Neural crest cell (in vitro differentiated cells): Measurements from ENCODE around the gene ELP4. TPM values are rescaled to one million over a fixed set of nuclear protein-coding genes. Genes with fewer than 3 reads are reported as not detected.

ENCODE experiments used
- DNase-seq: peaks from one replicate; pipeline ENCODE4 v3.0.0; 2021; ENCODE audit warnings: low read depth, mixed read lengths, low spot score
- H3K27ac Mint-ChIP-seq: one replicate; pipeline ENCODE4 v1.8.0; 2021; ENCODE audit warnings: mild to moderate bottlenecking, mixed read lengths; ENCODE audit not compliant: unreplicated experiment
- H3K27me3 Mint-ChIP-seq: 2 replicates; pipeline ENCODE4 v1.8.0; 2021; ENCODE audit warnings: low read depth, mild to moderate bottlenecking, mixed read lengths
- H3K36me3 Mint-ChIP-seq: 2 replicates; pipeline ENCODE4 v1.8.0; 2021; ENCODE audit warnings: low read depth, mild to moderate bottlenecking, mixed read lengths
- H3K4me1 Mint-ChIP-seq: 2 replicates; pipeline ENCODE4 v1.8.0; 2021; ENCODE audit warnings: mixed read lengths
- H3K4me3 Mint-ChIP-seq: one replicate; pipeline ENCODE4 v1.8.0; 2021; ENCODE audit warnings: mild to moderate bottlenecking, mixed read lengths
- H3K9me3 Mint-ChIP-seq: 2 replicates; pipeline ENCODE4 v1.8.0; 2021; ENCODE audit warnings: mixed read lengths
- total RNA-seq: library from RNA; stranded (reverse); gene quantifications from 2 replicates; pipeline ENCODE4 v1.2.1, GENCODE V29; 2021
- TF ChIP-seq, protein P1 (sequence below): fragments of 200-600 bp; sonication (generic); conservative IDR thresholded peaks from 2 replicates; pipeline ENCODE4 v1.5.0; 2021; ENCODE audit warnings: antibody characterized with exemption, mild to moderate bottlenecking

The ELP4 gene
- total RNA-seq, 1 donor from 2014 or later, result 19.9 TPM

DNA sequence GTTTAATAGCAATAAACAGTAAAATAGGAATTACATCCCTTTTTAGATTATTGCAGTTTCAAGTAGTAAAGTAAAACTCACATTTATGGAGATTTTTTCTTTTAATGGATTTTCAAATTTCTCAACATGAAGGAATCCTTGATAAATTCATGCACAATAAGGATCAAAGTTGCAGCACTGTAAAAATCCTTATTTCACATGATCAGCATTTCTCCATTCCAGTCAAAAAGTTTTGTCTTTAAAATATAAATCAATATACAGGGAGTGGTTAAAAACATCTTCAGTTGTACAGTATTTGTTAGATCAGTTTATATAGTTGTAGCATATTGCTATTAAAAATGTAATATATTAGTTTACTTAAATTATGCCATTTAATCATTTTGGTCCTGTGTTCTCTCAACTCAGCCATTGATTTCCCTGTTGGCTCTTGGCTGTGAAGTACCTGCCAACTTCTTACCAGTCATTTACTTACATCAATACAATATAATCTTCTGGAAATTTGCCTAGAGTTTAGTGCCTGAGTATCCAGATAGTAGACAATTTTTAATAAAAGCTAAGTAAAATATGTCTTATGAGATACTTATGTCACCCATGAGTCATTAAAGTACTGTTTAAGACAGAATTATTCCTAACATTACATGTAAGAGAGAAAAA is 12.1 kb downstream of the ELP4 start:
- Mint-ChIP-seq H3K27ac (no peak overlapping the region), H3K4me3 (no peak overlapping the region), H3K9me3 (no peaks in the 10 kb centered on the region), H3K4me1 (no peaks in the 10 kb centered on the region), H3K36me3 (peaks cover 3% of the 10 kb centered on the region), H3K27me3 (no peaks in the 10 kb centered on the region)
- DNase-seq, result no peak
- TF ChIP-seq, protein P1, sequence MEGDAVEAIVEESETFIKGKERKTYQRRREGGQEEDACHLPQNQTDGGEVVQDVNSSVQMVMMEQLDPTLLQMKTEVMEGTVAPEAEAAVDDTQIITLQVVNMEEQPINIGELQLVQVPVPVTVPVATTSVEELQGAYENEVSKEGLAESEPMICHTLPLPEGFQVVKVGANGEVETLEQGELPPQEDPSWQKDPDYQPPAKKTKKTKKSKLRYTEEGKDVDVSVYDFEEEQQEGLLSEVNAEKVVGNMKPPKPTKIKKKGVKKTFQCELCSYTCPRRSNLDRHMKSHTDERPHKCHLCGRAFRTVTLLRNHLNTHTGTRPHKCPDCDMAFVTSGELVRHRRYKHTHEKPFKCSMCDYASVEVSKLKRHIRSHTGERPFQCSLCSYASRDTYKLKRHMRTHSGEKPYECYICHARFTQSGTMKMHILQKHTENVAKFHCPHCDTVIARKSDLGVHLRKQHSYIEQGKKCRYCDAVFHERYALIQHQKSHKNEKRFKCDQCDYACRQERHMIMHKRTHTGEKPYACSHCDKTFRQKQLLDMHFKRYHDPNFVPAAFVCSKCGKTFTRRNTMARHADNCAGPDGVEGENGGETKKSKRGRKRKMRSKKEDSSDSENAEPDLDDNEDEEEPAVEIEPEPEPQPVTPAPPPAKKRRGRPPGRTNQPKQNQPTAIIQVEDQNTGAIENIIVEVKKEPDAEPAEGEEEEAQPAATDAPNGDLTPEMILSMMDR, result no peak

DNA sequence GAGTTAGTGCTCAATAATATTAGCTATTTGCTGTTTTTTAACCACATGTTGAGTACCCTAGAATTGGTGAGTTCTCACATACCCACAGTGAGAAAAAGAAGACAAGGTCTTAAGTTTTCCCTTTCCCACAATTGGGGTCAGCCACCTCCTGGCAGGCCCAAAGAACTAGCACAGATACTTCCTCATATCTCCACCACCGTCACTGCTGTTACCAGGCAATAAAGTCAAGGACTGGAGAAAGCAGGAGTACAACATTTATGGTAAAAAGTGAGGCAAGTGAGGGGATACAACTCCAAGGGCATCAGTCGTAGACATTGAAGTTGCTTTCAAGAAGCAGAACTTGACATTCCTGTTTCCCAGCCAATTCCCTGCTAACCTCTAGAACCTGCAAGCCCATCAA is 19.6 kb downstream of the ELP4 start:
- H3K27me3 Mint-ChIP-seq, result no peaks in the 10 kb centered on the region
- TF ChIP-seq, protein P1, result no peak
- H3K27ac Mint-ChIP-seq, result no peak overlapping the region
- H3K9me3 Mint-ChIP-seq, result peaks cover 2% of the 10 kb centered on the region
- DNase-seq, result no peak
- no peak overlapping the region for H3K4me3 Mint-ChIP-seq
- peaks cover 10% of the 10 kb centered on the region for H3K36me3 Mint-ChIP-seq
- no peaks in the 10 kb centered on the region for H3K4me1 Mint-ChIP-seq

DNA sequence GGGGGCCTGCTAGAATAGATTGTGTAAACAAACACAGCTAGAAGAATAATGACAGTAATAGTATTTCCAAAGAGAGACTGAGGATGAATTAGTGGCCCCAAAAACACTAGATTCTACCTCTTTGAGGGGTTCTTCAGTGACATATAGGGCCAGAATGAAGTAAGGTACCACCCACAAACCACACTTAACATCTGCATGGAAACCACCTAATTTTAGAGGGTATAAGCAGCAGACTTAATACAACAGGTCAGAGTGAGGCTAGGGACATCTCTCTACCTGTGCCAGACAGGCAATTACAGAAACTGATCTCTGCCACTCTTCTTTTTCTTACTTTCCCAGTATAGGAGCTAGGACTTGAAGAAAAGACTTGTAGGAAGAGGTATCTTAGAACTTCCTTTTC is 20.1 kb downstream of the ELP4 start:
- Mint-ChIP-seq H3K27me3 (no peaks in the 10 kb centered on the region), H3K4me1 (no peaks in the 10 kb centered on the region), H3K9me3 (peaks cover 2% of the 10 kb centered on the region), H3K4me3 (no peak overlapping the region), H3K36me3 (peaks cover 10% of the 10 kb centered on the region), H3K27ac (no peak overlapping the region)
- TF ChIP-seq, protein P1, result no peak
- DNase-seq, result no peak

DNA sequence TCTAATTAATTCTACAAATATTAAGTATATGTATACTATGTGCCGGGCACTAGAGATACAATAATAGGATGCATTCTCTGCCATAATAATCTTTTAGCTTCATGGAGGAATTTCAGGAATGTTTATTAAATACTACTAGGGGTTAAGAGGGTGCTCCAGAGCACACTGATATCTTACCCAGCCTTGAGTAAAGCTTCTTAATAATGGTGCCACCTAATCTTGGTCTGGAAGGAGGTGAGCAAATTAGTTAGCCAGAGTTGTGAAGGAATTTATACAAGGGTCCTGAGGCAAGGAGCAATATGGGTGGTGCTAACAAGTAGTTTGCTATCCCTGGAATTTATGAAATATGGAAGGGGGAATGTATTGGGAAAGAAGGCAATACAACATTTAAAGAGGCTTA is 21.7 kb downstream of the ELP4 start:
- Mint-ChIP-seq H3K4me3 (no peak overlapping the region), H3K36me3 (peaks cover 10% of the 10 kb centered on the region), H3K4me1 (no peaks in the 10 kb centered on the region), H3K9me3 (peaks cover 2% of the 10 kb centered on the region), H3K27ac (no peak overlapping the region), H3K27me3 (no peaks in the 10 kb centered on the region)
- TF ChIP-seq, protein P1, result no peak
- DNase-seq, result no peak

DNA sequence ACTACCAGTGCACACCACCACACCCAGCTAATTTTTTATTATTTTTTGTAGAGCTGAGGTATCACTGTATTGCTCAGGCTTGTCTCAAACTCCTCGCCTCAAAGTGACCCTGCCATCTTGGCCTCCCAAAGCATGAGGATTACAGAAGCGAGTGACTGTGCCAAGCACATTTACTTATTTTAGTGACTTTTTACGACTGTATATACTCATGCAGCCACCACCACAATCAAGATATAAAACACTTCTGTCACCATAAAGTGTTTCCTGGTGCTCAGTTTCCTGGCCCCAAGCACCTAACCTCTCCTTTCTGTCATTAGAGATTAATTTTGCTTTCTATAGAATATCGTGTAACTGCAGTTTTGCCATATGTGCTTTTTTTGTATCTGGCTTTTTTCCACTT is 25.9 kb downstream of the ELP4 start:
- Mint-ChIP-seq H3K27me3 (no peaks in the 10 kb centered on the region), H3K4me1 (no peaks in the 10 kb centered on the region), H3K9me3 (peaks cover 2% of the 10 kb centered on the region), H3K36me3 (peaks cover 14% of the 10 kb centered on the region), H3K27ac (no peak overlapping the region), H3K4me3 (no peak overlapping the region)
- TF ChIP-seq, protein P1, result no peak
- DNase-seq, result no peak
